HEK293 (cell line): ENCODE results near the gene DLX2.

Experiments used
- BCL11A ChIP-seq: fragments of 450-650 bp; formaldehyde crosslinking; IDR thresholded peaks from 2 replicates; pipeline ENCODE4 v1.5.1; 2016; ENCODE audit warnings: low read depth, missing biosample characterization, missing genetic modification characterization
- GLI4 ChIP-seq: fragments of 450-650 bp; formaldehyde crosslinking; IDR thresholded peaks from 2 replicates; pipeline ENCODE4 v1.5.1; 2016; ENCODE audit warnings: missing biosample characterization, missing genetic modification characterization
- IKZF3 ChIP-seq: fragments of 450-650 bp; IDR thresholded peaks from 2 replicates; pipeline ENCODE4 v1.5.0; 2018; ENCODE audit warnings: missing biosample characterization, mild to moderate bottlenecking, missing genetic modification characterization, moderate library complexity
- KLF1 ChIP-seq: fragments of 450-650 bp; formaldehyde crosslinking; IDR thresholded peaks from 2 replicates; pipeline ENCODE4 v1.5.1; 2016; ENCODE audit warnings: missing biosample characterization, missing genetic modification characterization
- PATZ1 ChIP-seq: fragments of 450-650 bp; formaldehyde crosslinking; IDR thresholded peaks from 2 replicates; pipeline ENCODE4 v1.5.1; 2016; ENCODE audit warnings: missing biosample characterization, missing genetic modification characterization
- SALL2 ChIP-seq: fragments of 450-650 bp; formaldehyde crosslinking; IDR thresholded peaks from 2 replicates; pipeline ENCODE4 v1.5.0; 2017; ENCODE audit warnings: missing biosample characterization, mild to moderate bottlenecking, missing genetic modification characterization, borderline replicate concordance
- SP2 ChIP-seq: fragments of 450-650 bp; formaldehyde crosslinking; IDR thresholded peaks from 2 replicates; pipeline ENCODE4 v1.5.1; 2016; ENCODE audit warnings: missing biosample characterization, missing genetic modification characterization
- TRIM28 ChIP-seq: IDR thresholded peaks from 2 replicates; pipeline ENCODE4 v1.6.1; 2011; ENCODE audit warnings: low read length, control low read depth, borderline replicate concordance
- ZBTB21 ChIP-seq: fragments of 450-650 bp; formaldehyde crosslinking; IDR thresholded peaks from 2 replicates; pipeline ENCODE4 v1.5.1; 2017; ENCODE audit warnings: missing biosample characterization, missing genetic modification characterization
- ZBTB7A ChIP-seq: fragments of 450-650 bp; formaldehyde crosslinking; IDR thresholded peaks from 2 replicates; pipeline ENCODE4 v1.5.1; 2016; ENCODE audit warnings: low read depth, missing biosample characterization, missing genetic modification characterization
- ZBTB8A ChIP-seq: fragments of 450-650 bp; formaldehyde crosslinking; IDR thresholded peaks from 2 replicates; pipeline ENCODE4 v1.5.1; 2016; ENCODE audit warnings: missing biosample characterization, missing genetic modification characterization
- ZFP41 ChIP-seq: fragments of 450-650 bp; formaldehyde crosslinking; IDR thresholded peaks from 2 replicates; pipeline ENCODE4 v1.5.1; 2016; ENCODE audit warnings: missing biosample characterization, missing genetic modification characterization, borderline replicate concordance
- ZFP69B ChIP-seq: fragments of 450-650 bp; formaldehyde crosslinking; IDR thresholded peaks from 2 replicates; pipeline ENCODE4 v1.5.1; 2016; ENCODE audit warnings: missing biosample characterization, missing genetic modification characterization
- ZNF121 ChIP-seq: fragments of 450-650 bp; formaldehyde crosslinking; IDR thresholded peaks from 2 replicates; pipeline ENCODE4 v1.5.1; 2016; ENCODE audit warnings: missing biosample characterization, missing genetic modification characterization
- ZNF350 ChIP-seq: fragments of 450-650 bp; formaldehyde crosslinking; IDR thresholded peaks from 2 replicates; pipeline ENCODE4 v1.5.0; 2017; ENCODE audit warnings: missing biosample characterization, mild to moderate bottlenecking, missing genetic modification characterization
- ZNF560 ChIP-seq: fragments of 450-650 bp; formaldehyde crosslinking; IDR thresholded peaks from 2 replicates; pipeline ENCODE4 v1.5.1; 2017; ENCODE audit warnings: missing biosample characterization, missing genetic modification characterization, borderline replicate concordance
- ZNF626 ChIP-seq: fragments of 450-650 bp; sonication (Bioruptor Pico); formaldehyde crosslinking; IDR thresholded peaks from 2 replicates; pipeline ENCODE4 v1.5.1; 2018; ENCODE audit warnings: missing biosample characterization, missing genetic modification characterization, inconsistent platforms
- ZNF629 ChIP-seq: fragments of 450-650 bp; formaldehyde crosslinking; IDR thresholded peaks from 2 replicates; pipeline ENCODE4 v1.5.1; 2017; ENCODE audit warnings: missing biosample characterization, missing genetic modification characterization
- ZNF701 ChIP-seq: fragments of 450-650 bp; formaldehyde crosslinking; IDR thresholded peaks from 2 replicates; pipeline ENCODE4 v1.5.1; 2016; ENCODE audit warnings: missing biosample characterization, missing genetic modification characterization
- ZNF747 ChIP-seq: fragments of 450-650 bp; formaldehyde crosslinking; IDR thresholded peaks from 2 replicates; pipeline ENCODE4 v1.5.1; 2016; ENCODE audit warnings: missing biosample characterization, missing genetic modification characterization
- ZNF76 ChIP-seq: fragments of 450-650 bp; formaldehyde crosslinking; IDR thresholded peaks from 2 replicates; pipeline ENCODE4; 2016; ENCODE audit warnings: low read depth, missing biosample characterization, missing genetic modification characterization, borderline replicate concordance
- ZNF777 ChIP-seq: fragments of 450-650 bp; formaldehyde crosslinking; IDR thresholded peaks from 2 replicates; pipeline ENCODE4 v1.5.1; 2017; ENCODE audit warnings: missing biosample characterization, missing genetic modification characterization, borderline replicate concordance
- ZSCAN16 ChIP-seq: fragments of 450-650 bp; formaldehyde crosslinking; IDR thresholded peaks from 2 replicates; pipeline ENCODE4 v1.5.1; 2016; ENCODE audit warnings: missing biosample characterization, missing genetic modification characterization
- ZSCAN23 ChIP-seq: fragments of 450-650 bp; formaldehyde crosslinking; IDR thresholded peaks from 2 replicates; pipeline ENCODE4 v1.5.1; 2016; ENCODE audit warnings: missing biosample characterization, missing genetic modification characterization
- TF ChIP-seq, protein P1 (sequence below): fragments of 450-650 bp; formaldehyde crosslinking; conservative IDR thresholded peaks from 2 replicates; pipeline ENCODE4 v1.5.1; 2016; ENCODE audit warnings: low read depth, missing biosample characterization, missing genetic modification characterization
- TF ChIP-seq, protein P2 (sequence below): fragments of 450-650 bp; IDR thresholded peaks from 2 replicates; pipeline ENCODE4 v1.5.1; 2018; ENCODE audit warnings: missing biosample characterization, mild to moderate bottlenecking, missing genetic modification characterization
- TF ChIP-seq, protein P3 (sequence below): fragments of 450-650 bp; formaldehyde crosslinking; IDR thresholded peaks from 2 replicates; pipeline ENCODE4 v1.5.1; 2017; ENCODE audit warnings: missing biosample characterization, missing genetic modification characterization
- TF ChIP-seq, protein P4 (sequence below): fragments of 450-650 bp; formaldehyde crosslinking; IDR thresholded peaks from 2 replicates; pipeline ENCODE4 v1.5.1; 2016; ENCODE audit warnings: missing biosample characterization, missing genetic modification characterization

The DLX2 gene

DNA sequence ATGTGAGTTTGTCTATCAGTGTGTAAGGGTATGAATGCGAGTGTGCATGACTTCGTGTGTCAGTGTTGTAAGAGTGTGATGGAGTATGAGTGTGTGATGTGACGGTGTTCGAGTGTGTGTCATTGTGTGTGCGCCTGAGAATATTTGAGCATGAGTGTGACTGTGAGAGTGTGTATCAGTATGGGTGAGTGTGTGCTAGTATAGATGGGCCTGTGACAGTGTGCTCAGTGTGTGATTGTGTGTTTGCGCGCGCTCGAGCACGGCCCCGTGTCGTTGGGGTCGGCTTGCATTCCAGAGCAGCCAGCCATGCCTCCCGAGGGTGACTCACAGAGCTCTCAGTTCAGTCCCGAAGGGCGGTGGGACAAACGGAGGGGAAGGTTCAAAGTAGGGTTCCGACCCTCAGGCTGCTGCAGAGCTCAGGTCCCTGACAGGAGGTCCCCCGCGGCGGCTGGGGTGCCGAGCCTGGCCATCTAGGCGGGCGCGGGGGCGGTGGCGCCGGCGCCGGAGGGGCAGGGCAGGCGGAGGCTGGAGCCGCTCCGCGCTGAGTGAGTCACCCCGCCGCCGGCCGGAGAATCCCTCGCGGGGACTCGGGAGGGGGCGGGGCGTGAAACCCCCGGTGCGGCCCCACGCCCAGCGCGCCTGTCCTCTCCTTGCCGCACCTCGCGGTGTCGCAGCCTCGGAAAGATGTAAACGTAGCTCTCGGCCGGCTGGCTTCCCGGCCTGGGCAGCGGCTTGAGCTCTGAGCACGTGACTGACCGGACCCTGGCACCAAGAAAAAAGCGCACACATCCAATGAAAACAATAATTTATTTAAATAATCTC lies 3.8 kb downstream of the DLX2 start (continued):
- TF ChIP-seq IKZF3 (tag by site-specific recombination) (peak; percentile 89), ZFP69B (tag by site-specific recombination) (peak; percentile 80), ZBTB21 (peak; percentile 60), ZNF560 (tag by site-specific recombination) (no peak), SALL2 (tag by site-specific recombination) (no peak), ZNF626 (tag by site-specific recombination) (no peak), ZBTB7A (tag by site-specific recombination) (peak; percentile 98), PATZ1 (tag by site-specific recombination) (peak; percentile 85), BCL11A (tag by site-specific recombination) (peak; percentile 53), ZNF747 (tag by site-specific recombination) (no peak), ZNF121 (tag by site-specific recombination) (peak; percentile 41; the same call in 1 of the 2 replicates), ZSCAN16 (tag by site-specific recombination) (peak; percentile 44; the same call in 1 of the 2 replicates), ZSCAN23 (peak; percentile 66; the same call in 1 of the 2 replicates), KLF1 (peak; percentile 57), SP2 (tag by site-specific recombination) (peak; percentile 68), GLI4 (peak; percentile 61; the same call in 1 of the 2 replicates), ZNF76 (tag by site-specific recombination) (no peak), ZNF350 (tag by site-specific recombination) (no peak), ZBTB8A (tag by site-specific recombination) (peak; percentile 71), ZNF629 (tag by site-specific recombination) (peak; percentile 57; the same call in 1 of the 2 replicates), ZNF777 (tag by site-specific recombination) (no peak; the same call in 1 of the 2 replicates), TRIM28 (peak; percentile 49; the same call in 1 of the 2 replicates), ZFP41 (tag by site-specific recombination) (no peak), ZNF701 (tag by site-specific recombination) (no peak)
- TF ChIP-seq, protein P1, sequence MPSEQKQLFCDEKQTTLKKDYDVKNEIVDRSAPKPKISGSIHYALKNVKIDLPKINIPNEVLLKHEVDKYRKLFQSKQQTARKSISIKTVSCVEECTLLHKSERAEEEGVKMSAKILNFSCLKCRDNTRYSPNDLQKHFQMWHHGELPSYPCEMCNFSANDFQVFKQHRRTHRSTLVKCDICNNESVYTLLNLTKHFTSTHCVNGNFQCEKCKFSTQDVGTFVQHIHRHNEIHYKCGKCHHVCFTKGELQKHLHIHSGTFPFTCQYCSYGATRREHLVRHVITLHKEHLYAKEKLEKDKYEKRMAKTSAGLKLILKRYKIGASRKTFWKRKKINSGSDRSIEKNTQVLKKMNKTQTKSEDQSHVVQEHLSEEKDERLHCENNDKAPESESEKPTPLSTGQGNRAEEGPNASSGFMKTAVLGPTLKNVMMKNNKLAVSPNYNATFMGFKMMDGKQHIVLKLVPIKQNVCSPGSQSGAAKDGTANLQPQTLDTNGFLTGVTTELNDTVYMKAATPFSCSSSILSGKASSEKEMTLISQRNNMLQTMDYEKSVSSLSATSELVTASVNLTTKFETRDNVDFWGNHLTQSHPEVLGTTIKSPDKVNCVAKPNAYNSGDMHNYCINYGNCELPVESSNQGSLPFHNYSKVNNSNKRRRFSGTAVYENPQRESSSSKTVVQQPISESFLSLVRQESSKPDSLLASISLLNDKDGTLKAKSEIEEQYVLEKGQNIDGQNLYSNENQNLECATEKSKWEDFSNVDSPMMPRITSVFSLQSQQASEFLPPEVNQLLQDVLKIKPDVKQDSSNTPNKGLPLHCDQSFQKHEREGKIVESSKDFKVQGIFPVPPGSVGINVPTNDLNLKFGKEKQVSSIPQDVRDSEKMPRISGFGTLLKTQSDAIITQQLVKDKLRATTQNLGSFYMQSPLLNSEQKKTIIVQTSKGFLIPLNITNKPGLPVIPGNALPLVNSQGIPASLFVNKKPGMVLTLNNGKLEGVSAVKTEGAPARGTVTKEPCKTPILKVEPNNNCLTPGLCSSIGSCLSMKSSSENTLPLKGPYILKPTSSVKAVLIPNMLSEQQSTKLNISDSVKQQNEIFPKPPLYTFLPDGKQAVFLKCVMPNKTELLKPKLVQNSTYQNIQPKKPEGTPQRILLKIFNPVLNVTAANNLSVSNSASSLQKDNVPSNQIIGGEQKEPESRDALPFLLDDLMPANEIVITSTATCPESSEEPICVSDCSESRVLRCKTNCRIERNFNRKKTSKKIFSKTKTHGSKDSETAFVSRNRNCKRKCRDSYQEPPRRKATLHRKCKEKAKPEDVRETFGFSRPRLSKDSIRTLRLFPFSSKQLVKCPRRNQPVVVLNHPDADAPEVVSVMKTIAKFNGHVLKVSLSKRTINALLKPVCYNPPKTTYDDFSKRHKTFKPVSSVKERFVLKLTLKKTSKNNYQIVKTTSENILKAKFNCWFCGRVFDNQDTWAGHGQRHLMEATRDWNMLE, result no peak
- TF ChIP-seq, protein P2, sequence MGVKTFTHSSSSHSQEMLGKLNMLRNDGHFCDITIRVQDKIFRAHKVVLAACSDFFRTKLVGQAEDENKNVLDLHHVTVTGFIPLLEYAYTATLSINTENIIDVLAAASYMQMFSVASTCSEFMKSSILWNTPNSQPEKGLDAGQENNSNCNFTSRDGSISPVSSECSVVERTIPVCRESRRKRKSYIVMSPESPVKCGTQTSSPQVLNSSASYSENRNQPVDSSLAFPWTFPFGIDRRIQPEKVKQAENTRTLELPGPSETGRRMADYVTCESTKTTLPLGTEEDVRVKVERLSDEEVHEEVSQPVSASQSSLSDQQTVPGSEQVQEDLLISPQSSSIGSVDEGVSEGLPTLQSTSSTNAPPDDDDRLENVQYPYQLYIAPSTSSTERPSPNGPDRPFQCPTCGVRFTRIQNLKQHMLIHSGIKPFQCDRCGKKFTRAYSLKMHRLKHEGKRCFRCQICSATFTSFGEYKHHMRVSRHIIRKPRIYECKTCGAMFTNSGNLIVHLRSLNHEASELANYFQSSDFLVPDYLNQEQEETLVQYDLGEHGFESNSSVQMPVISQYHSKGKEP, result no peak
- TF ChIP-seq, protein P3, sequence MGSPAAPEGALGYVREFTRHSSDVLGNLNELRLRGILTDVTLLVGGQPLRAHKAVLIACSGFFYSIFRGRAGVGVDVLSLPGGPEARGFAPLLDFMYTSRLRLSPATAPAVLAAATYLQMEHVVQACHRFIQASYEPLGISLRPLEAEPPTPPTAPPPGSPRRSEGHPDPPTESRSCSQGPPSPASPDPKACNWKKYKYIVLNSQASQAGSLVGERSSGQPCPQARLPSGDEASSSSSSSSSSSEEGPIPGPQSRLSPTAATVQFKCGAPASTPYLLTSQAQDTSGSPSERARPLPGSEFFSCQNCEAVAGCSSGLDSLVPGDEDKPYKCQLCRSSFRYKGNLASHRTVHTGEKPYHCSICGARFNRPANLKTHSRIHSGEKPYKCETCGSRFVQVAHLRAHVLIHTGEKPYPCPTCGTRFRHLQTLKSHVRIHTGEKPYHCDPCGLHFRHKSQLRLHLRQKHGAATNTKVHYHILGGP, result no peak
- TF ChIP-seq, protein P4, sequence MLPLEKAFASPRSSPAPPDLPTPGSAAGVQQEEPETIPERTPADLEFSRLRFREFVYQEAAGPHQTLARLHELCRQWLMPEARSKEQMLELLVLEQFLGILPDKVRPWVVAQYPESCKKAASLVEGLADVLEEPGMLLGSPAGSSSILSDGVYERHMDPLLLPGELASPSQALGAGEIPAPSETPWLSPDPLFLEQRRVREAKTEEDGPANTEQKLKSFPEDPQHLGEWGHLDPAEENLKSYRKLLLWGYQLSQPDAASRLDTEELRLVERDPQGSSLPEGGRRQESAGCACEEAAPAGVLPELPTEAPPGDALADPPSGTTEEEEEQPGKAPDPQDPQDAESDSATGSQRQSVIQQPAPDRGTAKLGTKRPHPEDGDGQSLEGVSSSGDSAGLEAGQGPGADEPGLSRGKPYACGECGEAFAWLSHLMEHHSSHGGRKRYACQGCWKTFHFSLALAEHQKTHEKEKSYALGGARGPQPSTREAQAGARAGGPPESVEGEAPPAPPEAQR (tag by site-specific recombination), result no peak
